ENCODE data around the gene B3GALT4.
"Not testable (repeated sequence)": the region's sequence is repeated elsewhere in the genome, so short reads cannot be mapped to it uniquely, and the experiment has no call there.

The B3GALT4 gene

GRCh38 chr6:33272275-33273128 is 4.4 kb upstream of the B3GALT4 start:
- DNase-seq (ENCODE audit: low spot score): no peak

GRCh38 chr6:33273129-33273923 is 3.6 kb upstream of the B3GALT4 start:
- no peak for DNase-seq (ENCODE audit: low spot score)

GRCh38 chr6:33273924-33274902 is 2.7 kb upstream of the B3GALT4 start:
- DNase-seq (ENCODE audit: low spot score): no peak

GRCh38 chr6:33275795-33276580 is 935 bp upstream of the B3GALT4 start:
- DNase-seq (ENCODE audit: low spot score): not testable (repeated sequence)

GRCh38 chr6:33276581-33276863 is 401 bp upstream of the B3GALT4 start:
- DNase-seq (ENCODE audit: low spot score): no peak

- DNase-seq (ENCODE audit: low spot score): peak; percentile 34
Measured at GRCh38 chr6:33277663-33278391, 904 bp downstream of the B3GALT4 start.

GRCh38 chr6:33278392-33278741 is 1.4 kb downstream of the B3GALT4 start:
- peak; percentile 57 for DNase-seq (ENCODE audit: low spot score)

GRCh38 chr6:33278810-33279209 is 1.9 kb downstream of the B3GALT4 start:
- DNase-seq (ENCODE audit: low spot score): no peak

- DNase-seq (ENCODE audit: low spot score): peak; percentile 83
Measured at GRCh38 chr6:33279257-33279695, 2.4 kb downstream of the B3GALT4 start.

GRCh38 chr6:33279971-33280511 is 3.1 kb downstream of the B3GALT4 start:
- peak; percentile 81 for DNase-seq (ENCODE audit: low spot score)

- DNase-seq (ENCODE audit: low spot score): no peak
Measured at GRCh38 chr6:33280539-33280938, 3.6 kb downstream of the B3GALT4 start.

GRCh38 chr6:33285214-33285613 is 8.3 kb downstream of the B3GALT4 start:
- DNase-seq (ENCODE audit: low spot score): not testable (repeated sequence)

GRCh38 chr6:33286946-33287914 is 10.3 kb downstream of the B3GALT4 start:
- DNase-seq (ENCODE audit: low spot score): no peak

GRCh38 chr6:33288141-33288920 is 11.4 kb downstream of the B3GALT4 start:
- no peak for DNase-seq (ENCODE audit: low spot score)

GRCh38 chr6:33288921-33289783 is 12.2 kb downstream of the B3GALT4 start, which contains the start of the genes PFDN6 and WDR46:
Gene PFDN6, plus strand, starts transcription at chr6:33289601. Its CDS starts 256 bp downstream, at chr6:33289857.
Gene WDR46, minus strand, starts transcription at chr6:33289239. Its CDS starts 69 bp downstream, at chr6:33289170.
- DNase-seq (ENCODE audit: low spot score): peak; percentile 98

- no peak for DNase-seq (ENCODE audit: low spot score)
Measured at GRCh38 chr6:33289784-33290315, 12.9 kb downstream of the B3GALT4 start.

- no peak for DNase-seq (ENCODE audit: low spot score)
Measured at GRCh38 chr6:33290459-33290858, 13.5 kb downstream of the B3GALT4 start.

Measured in cerebellar cortex (tissue), 1 donor.